Measurements from ENCODE around the gene NAPSA.

GRCh38 chr19:50378863-50379236 is 13.4 kb upstream of the NAPSA start:
- no peak for TF ChIP-seq GATA2 (IDR thresholded peaks at IDR 0.05; ENCODE audit: low read depth, low read length)
- TF ChIP-seq GATA3 (IDR thresholded peaks at IDR 0.05; ENCODE audit: low read depth, low read length), result no peak
